Activated CD8-positive, alpha-beta T cell treated with anti-CD3 and anti-CD28 coated beads for 36 hours (primary cell): Measurements from ENCODE around the gene NEAT1. TPM values are rescaled to one million over a fixed set of nuclear protein-coding genes. Genes with fewer than 3 reads are reported as not detected.

ENCODE experiments used
- ATAC-seq: fragments of 200-7000 bp; cut with Tn5 transposase; one replicate; pipeline ENCODE4 v1.10.0; 2021; ENCODE audit warnings: mild to moderate bottlenecking, moderate library complexity
- CTCF ChIA-PET: fragments of 350-600 bp; sonication (Branson Sonifier 250); formaldehyde crosslinking; loops from one replicate; lab custom pipeline; 2021; ENCODE audit warnings: antibody characterized with exemption; lab: Charles Lee
- POLR2A ChIA-PET: fragments of 350-600 bp; sonication (Branson Sonifier 250); formaldehyde crosslinking; loops from one replicate; lab custom pipeline; 2021; ENCODE audit warnings: antibody characterized with exemption; lab: Charles Lee
- DNase-seq: peaks from one replicate; pipeline ENCODE4 v3.0.0-alpha.2; 2020
- H3K27ac Mint-ChIP-seq: one replicate; pipeline ENCODE4 v1.8.0; 2021; ENCODE audit warnings: mild to moderate bottlenecking, mixed read lengths
- H3K27me3 Mint-ChIP-seq: one replicate; pipeline ENCODE4 v1.8.0; 2021; ENCODE audit warnings: mixed read lengths
- H3K36me3 Mint-ChIP-seq: one replicate; pipeline ENCODE4 v1.8.0; 2021; ENCODE audit warnings: low read depth, mixed read lengths
- H3K4me1 Mint-ChIP-seq: one replicate; pipeline ENCODE4 v1.8.0; 2021; ENCODE audit warnings: low read depth, mixed read lengths
- H3K4me3 Mint-ChIP-seq: one replicate; pipeline ENCODE4 v1.8.0; 2021; ENCODE audit warnings: mild to moderate bottlenecking, moderate library complexity, mixed read lengths
- H3K9me3 Mint-ChIP-seq: one replicate; pipeline ENCODE4 v1.8.0; 2021; ENCODE audit warnings: mixed read lengths
- CTCF ChIP-seq: fragments of 200-600 bp; IDR thresholded peaks from one replicate; pipeline ENCODE4 v1.8.0; 2022; ENCODE audit warnings: antibody characterized with exemption, mild to moderate bottlenecking
- intact Hi-C: fragments of 100-400 bp; cut with micrococcal nuclease; formaldehyde crosslinking; loops from one replicate; pipeline ENCODE4 v1.10.0; 2022
- total RNA-seq, 2 experiments: library from RNA; stranded (reverse); gene quantifications; one replicate each; pipeline ENCODE4 v1.2.3, GENCODE V29; 2021

NEAT1 gene
- total RNA-seq, 2 experiments from 2014 or later, result 313 to 358 TPM

GRCh38 chr11:65430406-65431217 is 8.0 kb downstream of the NEAT1 start:
- H3K27me3 Mint-ChIP-seq, result no peaks in the 10 kb centered on the region
- H3K27ac Mint-ChIP-seq, result peak overlapping the region; percentile 98
- DNase-seq, result peak; percentile 50
- peak; percentile 6 for ATAC-seq
- intact Hi-C loops, result loop anchor here (2.0 kb wide), 1 partner anchor 14 kb away; no protein-coding TSS in a partner anchor
- TF ChIP-seq CTCF, result no peak
- H3K4me1 Mint-ChIP-seq, result peaks cover 85% of the 10 kb centered on the region
- H3K9me3 Mint-ChIP-seq, result no peaks in the 10 kb centered on the region
- ChIA-PET POLR2A (interaction anchor here (0.6 to 21.0 kb wide), 6 partner anchors 11 to 73 kb away, joined by 3 to 4842 read pairs (median 94); partner anchors contain the start of genes MALAT1 and NEAT1), CTCF (interaction anchor here (0.8 to 1.6 kb wide), 4 partner anchors 15 to 77 kb away, joined by 3 to 8 read pairs (median 4); no protein-coding TSS in a partner anchor)
- H3K4me3 Mint-ChIP-seq, result peak overlapping the region; percentile 89
- H3K36me3 Mint-ChIP-seq, result peaks cover 69% of the 10 kb centered on the region

- H3K36me3 Mint-ChIP-seq, result peaks cover 67% of the 10 kb centered on the region
- ATAC-seq, result peak; percentile 12
Observed at GRCh38 chr11:65431451-65432099, 9.0 kb downstream of the NEAT1 start.

GRCh38 chr11:65432100-65432650 is 9.6 kb downstream of the NEAT1 start:
- intact Hi-C loops, result no loop called here
- no peaks in the 10 kb centered on the region for H3K9me3 Mint-ChIP-seq
- H3K27me3 Mint-ChIP-seq, result no peaks in the 10 kb centered on the region
- H3K4me3 Mint-ChIP-seq, result peak overlapping the region; percentile 49
- no peak for TF ChIP-seq CTCF
- H3K36me3 Mint-ChIP-seq, result peaks cover 63% of the 10 kb centered on the region
- POLR2A ChIA-PET, result interaction anchor here (0.6 to 1.4 kb wide), 6 partner anchors 8 to 210 kb away, joined by 3 to 8 read pairs (median 6); partner anchors contain the start of gene NEAT1
- H3K4me1 Mint-ChIP-seq, result peaks cover 88% of the 10 kb centered on the region
- CTCF ChIA-PET, result interaction anchor here (0.6 to 1.4 kb wide), 5 partner anchors 13 to 40 kb away, joined by 3 to 7 read pairs (median 3); no protein-coding TSS in a partner anchor
- no peak for ATAC-seq
- no peak for DNase-seq
- peak overlapping the region; percentile 73 for H3K27ac Mint-ChIP-seq

More at GRCh38 chr11:65431451-65432099, 9.0 kb downstream of the NEAT1 start:
- no peaks in the 10 kb centered on the region for H3K9me3 Mint-ChIP-seq
- H3K4me1 Mint-ChIP-seq, result peaks cover 90% of the 10 kb centered on the region
- no peak for TF ChIP-seq CTCF
- ChIA-PET POLR2A (interaction anchor here (1.4 kb wide), 3 partner anchors 10 to 74 kb away, joined by 5 to 8 read pairs (median 7); partner anchors contain the start of gene NEAT1), CTCF (interaction anchor here (1.4 kb wide), 2 partner anchors 15 to 17 kb away, joined by 3 to 7 read pairs; no protein-coding TSS in a partner anchor)
- H3K27ac Mint-ChIP-seq, result peak overlapping the region; percentile 73
- H3K27me3 Mint-ChIP-seq, result no peaks in the 10 kb centered on the region
- peak overlapping the region; percentile 49 for H3K4me3 Mint-ChIP-seq
- intact Hi-C loops, result loop anchor here (2.0 kb wide), 1 partner anchor 15 kb away; no protein-coding TSS in a partner anchor
- peak; percentile 70 for DNase-seq

- no peak overlapping the region for H3K4me3 Mint-ChIP-seq
- peaks cover 88% of the 10 kb centered on the region for H3K4me1 Mint-ChIP-seq
- H3K27me3 Mint-ChIP-seq, result no peaks in the 10 kb centered on the region
- H3K27ac Mint-ChIP-seq, result peak overlapping the region; percentile 36
- DNase-seq (no peak), ATAC-seq (no peak)
- POLR2A ChIA-PET, result interaction anchor here (0.6 to 1.4 kb wide), 9 partner anchors 9 to 210 kb away, joined by 3 to 9 read pairs (median 5); partner anchors contain the start of gene NEAT1
- H3K9me3 Mint-ChIP-seq, result no peaks in the 10 kb centered on the region
- TF ChIP-seq CTCF, result peak; percentile 57
- H3K36me3 Mint-ChIP-seq, result peaks cover 63% of the 10 kb centered on the region
- intact Hi-C loops, result no loop called here
- CTCF ChIA-PET, result interaction anchor here (0.6 to 1.4 kb wide), 9 partner anchors 14 to 104 kb away, joined by 3 to 7 read pairs (median 3); no protein-coding TSS in a partner anchor
Observed at GRCh38 chr11:65432686-65433582, 10.3 kb downstream of the NEAT1 start.
